GM19238 (cell line): ENCODE results near the gene SATB2.

Source experiments
- DNase-seq: peaks from one replicate; pipeline ENCODE4 v3.0.0; 2011; ENCODE audit warnings: low spot score; ENCODE audit not compliant: insufficient read length

The SATB2 gene

GRCh38 chr2:199405241-199405640 is 52.5 kb downstream of the SATB2 start:
- no peak for DNase-seq

- DNase-seq: no peak
These were observed 52.9 kb downstream of the SATB2 start for GRCh38 chr2:199404841-199405240.

GRCh38 chr2:199395311-199395710 is 62.4 kb downstream of the SATB2 start:
- no peak for DNase-seq

GRCh38 chr2:199392363-199392762 is 65.4 kb downstream of the SATB2 start:
- no peak for DNase-seq

GRCh38 chr2:199388728-199389268 is 68.9 kb downstream of the SATB2 start:
- DNase-seq: no peak

- no peak for DNase-seq
These were observed 73.7 kb downstream of the SATB2 start for GRCh38 chr2:199384043-199384442.

GRCh38 chr2:199383021-199383420 is 74.7 kb downstream of the SATB2 start:
- DNase-seq: no peak

- DNase-seq: no peak
These were observed 75.6 kb downstream of the SATB2 start for GRCh38 chr2:199382091-199382490.

- no peak for DNase-seq
These were observed 76.2 kb downstream of the SATB2 start for GRCh38 chr2:199381531-199381930.

- no peak for DNase-seq
These were observed 78.6 kb downstream of the SATB2 start for GRCh38 chr2:199378948-199379650.

- no peak for DNase-seq
These were observed 87.5 kb downstream of the SATB2 start for GRCh38 chr2:199370150-199370780.

GRCh38 chr2:199366406-199366805 is 91.3 kb downstream of the SATB2 start:
- no peak for DNase-seq

GRCh38 chr2:199364153-199364552 is 93.6 kb downstream of the SATB2 start:
- no peak for DNase-seq

GRCh38 chr2:199356412-199356811 is 101.3 kb downstream of the SATB2 start:
- DNase-seq: no peak

- DNase-seq: no peak
These were observed 108.9 kb downstream of the SATB2 start for GRCh38 chr2:199348871-199349270.

- DNase-seq: no peak
These were observed 113.7 kb downstream of the SATB2 start for GRCh38 chr2:199344012-199344411.

- DNase-seq: no peak
These were observed 115.4 kb downstream of the SATB2 start for GRCh38 chr2:199342334-199342733.

GRCh38 chr2:199341123-199341522 is 116.6 kb downstream of the SATB2 start:
- DNase-seq: no peak

- no peak for DNase-seq
These were observed 117.7 kb downstream of the SATB2 start for GRCh38 chr2:199339891-199340605.

- DNase-seq: no peak
These were observed 121.2 kb downstream of the SATB2 start for GRCh38 chr2:199336546-199336945.

GRCh38 chr2:199335502-199335901 is 122.2 kb downstream of the SATB2 start:
- DNase-seq: no peak

GRCh38 chr2:199329466-199329865 is 128.3 kb downstream of the SATB2 start:
- no peak for DNase-seq
